MM.1S (cell line): ENCODE results near the gene ERCC2.

Experiments used
- DNase-seq: peaks from one replicate; pipeline ENCODE4 v3.0.0-alpha.2; 2015
- H2AFZ ChIP-seq: fragments of 300-600 bp; sonication (generic); 2 replicates; pipeline ENCODE4 v1.6.0; 2016; ENCODE audit warnings: antibody characterized with exemption, low read length
- H3F3A ChIP-seq: fragments of 300-600 bp; sonication (generic); 2 replicates; pipeline ENCODE4 v1.6.1; 2016; ENCODE audit warnings: mild to moderate bottlenecking, antibody characterized with exemption, low read length, moderate library complexity, mixed read lengths; ENCODE audit not compliant: insufficient read depth
- H3K27ac ChIP-seq: fragments of 300-600 bp; sonication (generic); 2 replicates; pipeline ENCODE4 v1.5.1; 2016; ENCODE audit warnings: mild to moderate bottlenecking, low read length
- H3K27me3 ChIP-seq: fragments of 300-600 bp; sonication (generic); replicated peaks from 2 replicates; pipeline ENCODE4 v1.6.0; 2016; ENCODE audit warnings: low read length; ENCODE audit not compliant: insufficient read depth
- H3K36me3 ChIP-seq: fragments of 300-600 bp; sonication (generic); replicated peaks from 2 replicates; pipeline ENCODE4 v1.6.1; 2016; ENCODE audit warnings: mild to moderate bottlenecking, low read length, mixed read lengths; ENCODE audit not compliant: insufficient read depth
- H3K4me1 ChIP-seq: fragments of 300-600 bp; sonication (generic); 2 replicates; pipeline ENCODE4 v1.6.1; 2016; ENCODE audit warnings: low read length, mixed read lengths
- H3K4me2 ChIP-seq: fragments of 300-600 bp; sonication (generic); 2 replicates; pipeline ENCODE4 v1.6.0; 2016; ENCODE audit warnings: low read depth, low read length
- H3K4me3 ChIP-seq: fragments of 300-600 bp; sonication (generic); 2 replicates; pipeline ENCODE4 v1.5.1; 2016; ENCODE audit warnings: low read length, mixed read lengths
- H3K79me2 ChIP-seq: fragments of 300-600 bp; sonication (generic); 2 replicates; pipeline ENCODE4 v1.6.1; 2016; ENCODE audit warnings: mixed run types, low read length, mixed read lengths
- H3K9ac ChIP-seq: fragments of 300-600 bp; sonication (generic); 2 replicates; pipeline ENCODE4 v1.6.1; 2016; ENCODE audit warnings: low read length, mixed read lengths
- H3K9me2 ChIP-seq: fragments of 300-600 bp; sonication (generic); replicated peaks from 2 replicates; pipeline ENCODE4 v1.6.1; 2016; ENCODE audit warnings: mild to moderate bottlenecking, low read length, mixed read lengths; ENCODE audit not compliant: insufficient read depth
- H3K9me3 ChIP-seq: fragments of 300-600 bp; sonication (generic); replicated peaks from 2 replicates; pipeline ENCODE4 v1.6.1; 2016; ENCODE audit warnings: mild to moderate bottlenecking, low read length, mixed read lengths; ENCODE audit not compliant: insufficient read depth
- H4K20me1 ChIP-seq: fragments of 300-600 bp; sonication (generic); 2 replicates; pipeline ENCODE4 v1.6.1; 2016; ENCODE audit warnings: mild to moderate bottlenecking, low read length, moderate library complexity, mixed read lengths; ENCODE audit not compliant: insufficient read depth
- CTCF ChIP-seq: fragments of 300-600 bp; sonication (generic); IDR thresholded peaks from 2 replicates; pipeline ENCODE4 v1.5.1; 2016; ENCODE audit warnings: antibody characterized with exemption, low read length, mixed read lengths
- EZH2 ChIP-seq: fragments of 300-600 bp; sonication (generic); optimal IDR thresholded peaks from 2 replicates; pipeline ENCODE3; 2017; ENCODE audit warnings: low read depth, mild to moderate bottlenecking, antibody characterized with exemption, low read length, mixed read lengths
- EZH2phosphoT487 ChIP-seq: fragments of 300-600 bp; sonication (generic); IDR thresholded peaks from 2 replicates; pipeline ENCODE4 v1.6.1; 2018; ENCODE audit warnings: antibody characterized with exemption, low read length

ERCC2 gene

GRCh38 chr19:45376045-45376724 lies 5.8 kb upstream of the ERCC2 start:
- Histone ChIP-seq H3K27me3 (no peaks in the 10 kb centered on the region), H3K27ac (no peak overlapping the region), H4K20me1 (no peaks in the 10 kb centered on the region), H3K9me2 (no peaks in the 10 kb centered on the region), H3K36me3 (no peaks in the 10 kb centered on the region), H3K9ac (no peak overlapping the region), H3K4me2 (no peak overlapping the region), H3K79me2 (no peaks in the 10 kb centered on the region), H3K4me3 (no peak overlapping the region), H3K9me3 (no peaks in the 10 kb centered on the region), H3F3A (peaks cover 6% of the 10 kb centered on the region; the same call in 1 of the 2 replicates), H2AFZ (no peak overlapping the region), H3K4me1 (no peaks in the 10 kb centered on the region)
- no peak for DNase-seq
- TF ChIP-seq EZH2phosphoT487 (no peak), EZH2 (no peak), CTCF (no peak)

- Histone ChIP-seq H3K9ac (no peak overlapping the region), H3K4me3 (no peak overlapping the region), H3K27ac (no peak overlapping the region)
These were observed 1.5 kb downstream of the ERCC2 start for GRCh38 chr19:45368737-45369340.

GRCh38 chr19:45368127-45368526 lies 2.2 kb downstream of the ERCC2 start:
- H3K27ac ChIP-seq = no peak overlapping the region
- TF ChIP-seq EZH2phosphoT487 = no peak
- TF ChIP-seq CTCF = no peak
- no peak for TF ChIP-seq EZH2
- H3K27me3 ChIP-seq = no peaks in the 10 kb centered on the region
- no peak overlapping the region for H3K4me3 ChIP-seq
- H3K79me2 ChIP-seq = no peaks in the 10 kb centered on the region
- no peak overlapping the region for H2AFZ ChIP-seq
- no peaks in the 10 kb centered on the region for H3K36me3 ChIP-seq
- no peaks in the 10 kb centered on the region for H4K20me1 ChIP-seq
- no peak overlapping the region for H3K4me2 ChIP-seq
- no peak for DNase-seq
- H3K4me1 ChIP-seq = no peaks in the 10 kb centered on the region
- H3K9ac ChIP-seq = no peak overlapping the region
- peaks cover 11% of the 10 kb centered on the region; the same call in 1 of the 2 replicates for H3F3A ChIP-seq
- no peaks in the 10 kb centered on the region for H3K9me3 ChIP-seq
- H3K9me2 ChIP-seq = no peaks in the 10 kb centered on the region

More at GRCh38 chr19:45368737-45369340, 1.5 kb downstream of the ERCC2 start:
- no peaks in the 10 kb centered on the region for H4K20me1 ChIP-seq
- H3K79me2 ChIP-seq = no peaks in the 10 kb centered on the region
- no peaks in the 10 kb centered on the region for H3K4me1 ChIP-seq
- no peaks in the 10 kb centered on the region for H3K36me3 ChIP-seq
- H3K9me2 ChIP-seq = no peaks in the 10 kb centered on the region
- no peak for TF ChIP-seq EZH2
- no peak for TF ChIP-seq EZH2phosphoT487
- no peak for TF ChIP-seq CTCF
- H2AFZ ChIP-seq = no peak overlapping the region
- H3K9me3 ChIP-seq = no peaks in the 10 kb centered on the region
- no peaks in the 10 kb centered on the region for H3K27me3 ChIP-seq
- no peak overlapping the region for H3K4me2 ChIP-seq
- no peak for DNase-seq
- peaks cover 11% of the 10 kb centered on the region; the same call in 1 of the 2 replicates for H3F3A ChIP-seq
